Measurements from ENCODE around the gene PTMS. TPM values are rescaled to one million over a fixed set of nuclear protein-coding genes. Genes with fewer than 3 reads are reported as not detected.

The PTMS gene
- total RNA-seq, 1 experiment from 2014 or later, result 633 TPM

- no peak for TF ChIP-seq EZH2 (IDR thresholded peaks at IDR 0.05; ENCODE audit: low read depth)
- no peak for TF ChIP-seq CTCF (conservative IDR thresholded peaks at IDR 0.05)
- peaks cover 29% of the 10 kb centered on the region; the same call in 1 of the 2 replicates for H3F3A ChIP-seq (ENCODE audit: insufficient read depth, low read depth)
- no peak overlapping the region for H2AFZ ChIP-seq
- no peaks in the 10 kb centered on the region for H3K27me3 ChIP-seq (ENCODE audit: insufficient read depth, low read depth)
- no peaks in the 10 kb centered on the region for H3K4me1 ChIP-seq (replicated peaks; ENCODE audit: insufficient read depth)
- H4K20me1 ChIP-seq (ENCODE audit: insufficient read depth), result no peaks in the 10 kb centered on the region; the same call in 1 of the 2 replicates
- H3K4me3 ChIP-seq, result no peak overlapping the region
- ChIA-PET POLR2A (ENCODE audit: unreplicated experiment) (interaction anchor here (0.5 to 0.6 kb wide), 3 partner anchors 47 to 138 kb away, joined by 3 to 7 read pairs (median 3); no protein-coding TSS in a partner anchor), CTCF (no interaction called here)
- no peak for DNase-seq
- H3K27ac ChIP-seq, result no peak overlapping the region
- no peaks in the 10 kb centered on the region for H3K36me3 ChIP-seq (ENCODE audit: low read depth)
- H3K4me2 ChIP-seq, result no peak overlapping the region
- no TSS peak for BruUV-seq (replicated peaks)
- intact Hi-C loops (cut with micrococcal nuclease; ENCODE audit: unreplicated experiment), result no loop called here
- no peaks in the 10 kb centered on the region for H3K9me3 ChIP-seq (ENCODE audit: insufficient read depth, low read depth)
- no peaks in the 10 kb centered on the region for H3K9me2 ChIP-seq (ENCODE audit: insufficient read depth)
- no peaks in the 10 kb centered on the region for H3K79me2 ChIP-seq (ENCODE audit: low read depth)
Observed at GRCh38 chr12:6774499-6775062, 8.4 kb downstream of the PTMS start.

GRCh38 chr12:6775185-6776174 lies 9.3 kb downstream of the PTMS start:
- no peaks in the 10 kb centered on the region for H3K9me3 ChIP-seq (ENCODE audit: insufficient read depth, low read depth)
- H3K36me3 ChIP-seq (ENCODE audit: low read depth), result no peaks in the 10 kb centered on the region
- H3K9me2 ChIP-seq (ENCODE audit: insufficient read depth), result no peaks in the 10 kb centered on the region
- intact Hi-C loops (cut with micrococcal nuclease; ENCODE audit: unreplicated experiment), result no loop called here
- no peak overlapping the region for H3K4me2 ChIP-seq
- BruUV-seq (replicated peaks), result no TSS peak
- ChIA-PET POLR2A (ENCODE audit: unreplicated experiment) (interaction anchor here (0.6 to 0.7 kb wide), 3 partner anchors 9 to 139 kb away, joined by 3 to 7 read pairs (median 4); partner anchors contain the start of gene PTMS), CTCF (interaction anchor here (0.7 to 1.1 kb wide), 2 partner anchors 8 to 64 kb away, joined by 3 to 4 read pairs; no protein-coding TSS in a partner anchor)
- DNase-seq, result no peak
- no peak overlapping the region for H2AFZ ChIP-seq
- H3K4me3 ChIP-seq, result no peak overlapping the region
- no peaks in the 10 kb centered on the region; the same call in 1 of the 2 replicates for H4K20me1 ChIP-seq (ENCODE audit: insufficient read depth)
- peaks cover 21% of the 10 kb centered on the region; the same call in 1 of the 2 replicates for H3F3A ChIP-seq (ENCODE audit: insufficient read depth, low read depth)
- H3K4me1 ChIP-seq (replicated peaks; ENCODE audit: insufficient read depth), result no peaks in the 10 kb centered on the region
- no peaks in the 10 kb centered on the region for H3K79me2 ChIP-seq (ENCODE audit: low read depth)
- H3K27me3 ChIP-seq (ENCODE audit: insufficient read depth, low read depth), result no peaks in the 10 kb centered on the region
- TF ChIP-seq EZH2 (IDR thresholded peaks at IDR 0.05; ENCODE audit: low read depth) (no peak), CTCF (conservative IDR thresholded peaks at IDR 0.05) (no peak)
- H3K27ac ChIP-seq, result no peak overlapping the region

GRCh38 chr12:6777386-6777785 lies 11.2 kb downstream of the PTMS start:
- no peak for DNase-seq
- H3K27ac ChIP-seq, result no peak overlapping the region
- H3K9me2 ChIP-seq (ENCODE audit: insufficient read depth), result no peaks in the 10 kb centered on the region
- H4K20me1 ChIP-seq (ENCODE audit: insufficient read depth), result no peaks in the 10 kb centered on the region
- no peaks in the 10 kb centered on the region for H3K27me3 ChIP-seq (ENCODE audit: insufficient read depth, low read depth)
- no peaks in the 10 kb centered on the region for H3K79me2 ChIP-seq (ENCODE audit: low read depth)
- ChIA-PET POLR2A (ENCODE audit: unreplicated experiment) (interaction anchor here (0.6 to 0.7 kb wide), 2 partner anchors 22 to 24 kb away, joined by 3 to 17 read pairs; partner anchors contain the start of gene MLF2), CTCF (interaction anchor here (0.6 to 2.1 kb wide), 2 partner anchors 24 to 161 kb away, joined by 3 to 10 read pairs; partner anchors contain the start of gene MLF2)
- no peak overlapping the region for H2AFZ ChIP-seq
- no peaks in the 10 kb centered on the region for H3K9me3 ChIP-seq (ENCODE audit: insufficient read depth, low read depth)
- BruUV-seq (replicated peaks), result no TSS peak
- no peaks in the 10 kb centered on the region for H3K4me1 ChIP-seq (replicated peaks; ENCODE audit: insufficient read depth)
- TF ChIP-seq EZH2 (IDR thresholded peaks at IDR 0.05; ENCODE audit: low read depth) (no peak), CTCF (conservative IDR thresholded peaks at IDR 0.05) (no peak)
- peaks cover 7% of the 10 kb centered on the region; the same call in 1 of the 2 replicates for H3F3A ChIP-seq (ENCODE audit: insufficient read depth, low read depth)
- H3K4me3 ChIP-seq, result no peak overlapping the region
- no peak overlapping the region for H3K4me2 ChIP-seq
- no peaks in the 10 kb centered on the region for H3K36me3 ChIP-seq (ENCODE audit: low read depth)
- intact Hi-C loops (cut with micrococcal nuclease; ENCODE audit: unreplicated experiment), result no loop called here

Data from PC-9 (cell line).